HG03571 (cell line): ENCODE results near the gene TEX48.

Source experiments
- ATAC-seq: cut with Tn5 transposase; IDR thresholded peaks from one replicate; pipeline ENCODE4 v1.9.1; 2021; ENCODE audit not compliant: unreplicated experiment

Gene TEX48, protein sequence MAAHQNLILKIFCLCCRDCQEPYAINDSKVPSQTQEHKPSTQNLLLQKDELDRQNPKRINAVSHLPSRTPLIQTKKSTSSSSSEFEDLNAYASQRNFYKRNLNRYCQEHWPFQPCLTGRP

DNA sequence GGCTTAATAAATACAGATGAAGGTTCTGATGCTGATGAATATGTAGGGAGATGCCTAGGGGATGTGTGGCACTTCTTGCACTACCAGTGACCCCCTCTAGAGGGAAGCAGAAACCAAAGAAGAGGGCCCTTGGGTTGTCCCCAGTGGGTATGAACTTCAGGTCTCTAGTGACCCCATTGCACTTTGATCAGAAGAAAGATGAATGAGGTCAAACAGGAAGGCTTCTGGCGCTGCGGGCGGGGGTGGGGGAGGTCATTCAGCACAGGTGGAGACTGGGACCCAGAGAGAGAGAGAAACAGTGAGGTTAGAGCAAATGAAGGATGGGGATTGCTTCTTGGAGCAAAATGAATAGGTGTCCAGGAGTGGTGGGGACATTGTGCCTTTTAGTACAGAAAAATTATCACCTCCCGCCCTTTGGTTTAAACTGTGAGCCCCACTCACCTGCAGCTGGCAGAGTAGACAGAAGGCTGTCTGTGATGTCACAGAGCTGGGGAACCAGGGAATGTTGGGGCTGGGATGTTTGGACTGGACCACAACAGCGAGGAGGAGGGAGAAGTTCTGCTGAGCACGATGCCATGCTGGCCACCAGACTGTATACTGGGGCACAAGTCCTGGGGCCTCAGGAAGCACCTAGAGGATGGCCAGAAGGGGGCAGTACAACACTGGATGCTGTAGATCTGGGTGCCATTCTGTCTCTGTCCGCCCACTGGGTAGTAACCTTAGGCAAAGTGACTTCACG is at the start of gene TEX48:
TSS of gene TEX48 (minus strand) at position 599 of the 739 bp plus-strand sequence. CDS start 10,469 bp downstream, outside the sequence.
- ATAC-seq, result peak; percentile 79

DNA sequence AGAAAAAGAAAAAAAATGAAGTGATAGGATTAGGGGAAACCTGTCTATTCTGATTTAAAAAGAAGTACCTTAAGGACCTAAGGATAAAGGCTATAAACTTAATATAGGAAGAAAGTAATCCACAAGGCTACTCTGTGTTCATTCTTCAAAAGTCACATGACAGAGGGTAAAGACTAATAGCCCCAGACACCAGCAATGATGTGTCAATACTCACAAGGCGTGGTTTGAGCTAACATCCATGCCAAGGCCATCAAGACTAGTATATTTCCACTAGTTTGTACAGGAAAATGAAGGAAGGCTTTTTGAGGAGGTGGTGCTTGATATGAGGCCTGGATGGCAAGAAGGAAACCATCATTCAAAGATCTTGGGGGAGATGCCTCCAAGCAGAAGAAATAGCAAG is 49.7 kb upstream of the TEX48 start:
- ATAC-seq, result no peak

DNA sequence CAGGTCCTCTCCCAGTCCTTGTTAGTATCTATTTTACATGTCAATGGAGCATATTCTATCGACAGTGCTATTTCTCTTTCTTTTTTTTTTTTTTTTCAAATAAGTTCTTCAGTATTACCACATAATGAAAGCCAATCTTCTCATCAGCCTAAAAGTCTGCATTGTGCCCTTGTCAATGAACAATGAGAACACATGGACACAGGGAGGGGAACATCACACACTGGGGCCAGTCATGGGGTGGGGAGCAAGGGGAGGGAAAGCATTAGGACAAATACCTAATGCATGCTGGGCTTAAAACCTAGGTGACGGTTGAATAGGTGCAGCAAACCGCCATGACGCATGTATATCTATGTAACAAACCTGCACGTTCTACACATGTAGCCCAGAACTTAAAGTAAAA is 47.7 kb upstream of the TEX48 start:
- ATAC-seq, result no peak

DNA sequence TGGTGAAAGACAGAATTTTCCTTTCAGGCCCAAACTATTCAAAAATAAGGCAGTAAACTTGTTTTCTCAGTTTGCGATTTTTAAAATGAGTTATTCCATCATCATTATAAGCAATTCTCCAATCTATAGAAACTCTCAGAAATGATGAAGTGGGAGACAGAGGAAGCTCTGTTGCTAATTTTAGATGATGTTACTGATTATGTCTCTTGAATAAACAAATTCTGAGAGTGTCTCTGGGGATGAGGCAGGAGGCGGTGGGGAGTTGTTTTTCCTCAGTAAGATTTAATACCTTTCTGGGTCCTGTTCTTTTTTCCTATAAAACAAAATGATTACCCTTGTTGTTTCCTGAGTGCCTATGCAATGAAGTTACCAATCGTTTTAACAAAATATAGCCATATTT is 43.9 kb upstream of the TEX48 start:
- ATAC-seq, result no peak

DNA sequence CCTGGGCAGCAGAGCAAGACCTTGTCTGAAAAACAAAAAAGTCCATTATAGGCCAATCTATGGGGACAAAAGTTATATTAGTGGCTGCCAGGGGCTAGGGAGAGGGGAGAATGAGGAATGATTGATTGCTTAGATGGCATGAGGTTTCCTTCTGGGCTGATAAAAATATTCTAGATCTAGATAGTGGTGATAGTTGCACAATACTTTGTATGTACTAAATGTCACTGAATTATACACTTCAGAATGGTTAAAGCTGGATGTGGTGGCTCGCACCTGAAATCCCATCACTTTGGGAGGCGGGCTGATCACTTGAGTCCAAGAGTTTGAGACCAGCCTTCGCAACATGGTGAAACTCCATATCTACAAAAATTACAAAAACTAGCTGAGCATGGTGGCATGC is 42.8 kb upstream of the TEX48 start:
- no peak for ATAC-seq

DNA sequence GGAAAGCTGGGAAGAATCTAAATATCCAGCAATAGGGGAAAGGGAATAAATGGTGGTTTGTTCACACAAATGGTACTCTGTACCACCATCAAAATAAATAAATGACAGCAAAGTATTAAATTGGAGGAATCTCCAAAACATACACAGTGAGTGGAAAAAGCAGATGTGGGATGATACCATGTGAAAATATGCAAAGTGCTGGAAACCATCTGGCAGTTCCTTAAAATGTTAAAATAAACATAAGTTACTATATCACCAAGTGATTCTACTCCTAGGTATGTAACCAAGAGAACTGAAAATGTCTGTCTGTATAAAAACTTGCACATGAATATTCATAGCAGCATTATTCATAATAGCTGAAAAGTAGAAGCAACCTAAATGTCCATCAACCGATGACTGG is 41.9 kb upstream of the TEX48 start:
- ATAC-seq, result no peak

DNA sequence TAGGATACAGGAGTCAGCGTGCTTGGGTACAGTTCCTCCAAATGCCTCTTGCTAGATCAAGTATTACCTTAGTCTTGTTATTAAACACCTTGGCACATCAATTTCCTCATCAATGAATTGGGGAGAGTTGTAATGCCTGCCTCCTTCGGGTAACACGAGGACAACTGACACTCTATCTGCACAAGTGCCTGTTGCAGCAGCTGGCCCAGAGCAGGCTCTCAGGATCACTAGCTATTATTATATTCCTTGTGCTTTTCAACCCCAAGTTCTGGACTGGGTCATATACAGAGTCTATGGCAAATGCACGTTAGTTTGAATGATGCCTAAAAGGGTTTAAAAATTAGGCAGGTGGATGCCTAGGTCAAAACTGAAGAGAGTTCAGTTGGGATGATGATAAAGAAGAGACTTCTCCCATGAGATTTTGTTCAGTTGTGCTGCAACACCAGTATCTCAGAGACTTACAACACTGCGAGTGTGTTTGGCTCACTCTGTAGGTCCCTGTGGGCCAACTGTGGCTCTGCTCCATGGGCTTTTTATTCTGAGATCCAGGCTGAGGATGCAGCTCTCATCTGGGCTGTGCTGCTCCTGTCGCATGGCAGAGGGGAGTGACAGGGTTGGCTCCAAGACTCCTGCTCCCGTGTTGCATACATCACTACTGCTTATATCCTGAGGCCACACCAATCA is 41.1 kb upstream of the TEX48 start:
- ATAC-seq, result no peak

DNA sequence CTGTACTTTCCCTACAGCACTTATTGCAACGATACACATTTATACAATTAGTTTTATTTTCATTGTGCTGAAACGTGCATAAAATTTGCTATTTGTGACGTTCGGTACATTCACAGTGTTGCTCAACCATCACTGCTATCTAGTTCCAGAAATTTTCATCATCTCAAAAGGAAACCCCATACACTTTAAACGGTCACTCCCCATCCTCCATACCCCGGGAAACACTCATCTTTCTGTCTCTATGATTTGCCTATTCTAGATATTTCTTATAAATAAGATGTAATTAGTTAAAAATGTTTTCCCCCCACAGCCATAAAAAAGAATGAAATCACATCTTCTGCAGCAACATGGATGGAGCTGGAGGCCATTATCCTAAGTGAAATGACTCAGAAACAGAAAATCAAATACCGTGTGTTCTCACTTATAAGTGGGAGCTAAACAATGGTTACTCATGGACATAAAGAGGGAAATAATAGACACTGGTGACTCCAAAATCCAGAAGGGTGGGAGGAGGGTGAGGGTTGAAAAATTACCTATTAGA is 40.2 kb upstream of the TEX48 start:
- no peak for ATAC-seq

DNA sequence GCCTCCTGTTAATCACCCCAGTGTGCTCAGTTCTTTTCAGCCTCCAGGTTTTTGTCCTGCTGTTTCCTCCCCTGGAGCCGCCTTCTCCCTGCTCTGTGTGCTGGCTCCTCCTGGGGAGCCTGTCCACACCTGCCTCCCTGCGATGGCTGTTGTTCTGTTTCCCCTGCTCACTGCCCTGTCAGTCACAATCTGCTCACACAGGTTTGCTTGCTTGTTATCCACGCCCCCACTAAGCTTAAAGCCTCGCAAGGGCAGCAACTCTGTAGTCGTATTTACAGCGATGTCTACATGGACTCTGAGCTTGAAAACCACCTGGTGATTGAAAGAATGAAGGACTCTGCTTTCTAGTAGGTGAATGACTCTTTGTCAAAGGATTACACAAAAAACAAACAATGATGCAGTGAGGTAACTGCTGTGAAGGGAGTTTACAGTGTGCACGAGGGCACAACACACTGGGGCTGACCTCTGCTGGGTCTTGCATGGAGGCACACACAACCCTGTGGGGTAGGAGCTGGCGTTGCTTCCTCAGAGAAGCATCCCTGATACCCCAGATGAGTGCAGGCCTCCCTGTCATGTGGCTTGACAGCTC is 39.6 kb upstream of the TEX48 start:
- no peak for ATAC-seq

DNA sequence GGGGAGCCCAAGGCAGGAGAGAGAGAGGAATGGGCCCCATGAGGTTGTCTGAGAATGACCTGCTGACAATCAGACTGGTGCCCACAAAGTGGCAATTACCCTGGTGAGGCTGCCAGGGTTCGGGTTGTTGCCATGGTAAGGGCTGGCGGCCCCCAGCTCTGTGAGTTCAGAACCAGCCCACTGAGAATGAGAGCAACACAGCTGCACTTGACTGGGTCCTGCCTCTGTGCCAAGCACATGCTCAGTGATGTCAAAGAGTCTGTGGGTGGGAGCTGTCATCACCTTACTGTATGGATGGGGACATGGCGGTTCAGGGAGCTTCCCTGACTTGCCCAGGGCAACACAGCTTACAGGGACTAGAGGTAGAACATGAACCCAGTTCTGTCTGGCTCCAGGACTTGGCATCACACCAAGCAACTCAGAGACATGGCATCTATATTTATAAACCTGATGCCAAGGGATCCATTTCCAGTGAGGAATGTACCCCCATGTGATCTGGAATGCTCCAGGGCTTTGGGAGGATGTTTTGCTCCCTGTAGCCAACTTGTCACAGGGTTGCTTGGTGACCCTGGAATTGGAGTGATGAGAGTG is 38.2 kb upstream of the TEX48 start:
- no peak for ATAC-seq

DNA sequence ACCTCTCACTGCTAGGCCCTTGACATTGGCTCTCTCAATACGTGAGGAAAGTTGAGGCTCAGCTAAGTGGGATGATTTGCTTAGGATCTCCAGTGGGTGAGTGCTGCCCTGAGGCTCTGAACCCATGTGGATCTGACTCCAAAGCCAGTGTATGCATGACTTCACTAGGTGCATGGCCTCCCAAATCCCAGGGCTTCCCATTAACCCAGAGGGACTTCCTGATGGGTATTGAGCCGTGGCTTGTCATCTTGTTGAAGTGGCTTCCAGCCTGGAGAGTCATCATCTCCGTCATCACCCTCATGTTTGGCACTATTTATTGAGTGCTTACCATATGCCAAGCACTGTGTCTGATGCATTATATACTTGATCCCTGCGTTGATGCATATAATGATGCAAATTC is 37.3 kb upstream of the TEX48 start:
- no peak for ATAC-seq

DNA sequence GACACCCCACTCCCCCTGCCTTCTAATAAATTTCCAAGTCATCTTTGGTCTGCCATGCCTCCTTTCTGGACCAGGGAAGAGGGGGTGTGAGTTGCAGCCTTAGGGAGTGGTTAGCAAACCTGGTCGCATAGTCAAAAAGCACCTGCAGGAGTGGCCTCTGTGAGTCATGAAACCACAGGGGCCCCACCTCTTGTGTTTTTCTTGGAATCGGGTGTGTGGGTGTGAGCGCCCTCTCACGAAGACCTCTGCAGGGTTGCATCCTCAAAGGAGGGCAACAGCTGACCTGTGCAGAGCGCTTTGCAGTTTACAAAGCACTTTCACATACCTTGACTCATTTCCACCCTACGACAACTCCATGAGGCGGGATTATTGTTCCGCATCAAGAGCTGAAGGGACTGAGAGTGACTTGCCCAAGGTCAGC is 36.8 kb upstream of the TEX48 start:
- no peak for ATAC-seq

DNA sequence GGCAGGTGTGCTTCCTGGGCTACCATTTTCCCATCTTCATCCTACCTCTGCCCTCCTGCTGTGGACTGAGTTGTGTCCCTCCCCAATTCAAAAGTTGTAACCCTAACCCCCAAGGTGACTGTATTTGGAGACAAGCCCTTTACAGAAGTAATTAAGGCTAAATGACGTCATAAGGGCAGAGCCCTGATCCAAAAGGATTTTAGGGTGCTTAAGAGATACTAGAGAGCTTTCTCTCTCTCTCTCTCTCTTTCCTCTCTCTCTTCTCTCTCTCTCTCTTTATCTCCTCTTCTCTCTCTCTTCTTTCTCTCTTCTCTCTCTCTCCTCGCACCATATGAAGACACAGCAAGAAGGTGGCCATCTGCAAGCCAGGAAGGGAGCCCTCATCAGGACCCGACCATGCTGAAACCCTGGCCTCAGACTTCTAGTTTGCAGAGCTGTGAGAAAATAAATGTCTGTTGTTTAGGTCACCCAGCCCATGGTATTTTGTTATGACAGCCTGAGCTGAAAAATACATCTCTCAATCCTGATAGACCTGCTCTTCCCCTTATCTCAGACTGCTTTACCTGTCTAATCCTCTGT is 36.0 kb upstream of the TEX48 start:
- ATAC-seq, result no peak

DNA sequence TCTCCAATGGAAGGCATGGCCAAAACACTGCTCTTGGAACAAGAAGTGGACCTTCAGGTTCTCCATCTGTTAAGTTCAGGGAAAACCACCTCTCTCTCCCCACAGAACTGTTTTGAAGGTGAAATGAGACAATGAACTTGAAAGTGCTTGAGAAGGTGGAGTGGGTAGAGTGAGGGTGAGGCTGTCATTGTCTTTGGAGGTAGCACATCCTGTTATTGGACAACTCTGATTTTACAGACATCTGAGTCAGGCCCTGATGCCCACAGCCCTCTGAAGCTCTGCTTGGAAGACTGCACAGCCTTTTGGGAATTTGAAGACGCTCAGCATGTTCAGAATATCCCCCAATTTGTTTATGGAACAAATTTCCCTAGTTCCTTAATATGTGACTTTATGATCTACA is 27.6 kb upstream of the TEX48 start:
- no peak for ATAC-seq

DNA sequence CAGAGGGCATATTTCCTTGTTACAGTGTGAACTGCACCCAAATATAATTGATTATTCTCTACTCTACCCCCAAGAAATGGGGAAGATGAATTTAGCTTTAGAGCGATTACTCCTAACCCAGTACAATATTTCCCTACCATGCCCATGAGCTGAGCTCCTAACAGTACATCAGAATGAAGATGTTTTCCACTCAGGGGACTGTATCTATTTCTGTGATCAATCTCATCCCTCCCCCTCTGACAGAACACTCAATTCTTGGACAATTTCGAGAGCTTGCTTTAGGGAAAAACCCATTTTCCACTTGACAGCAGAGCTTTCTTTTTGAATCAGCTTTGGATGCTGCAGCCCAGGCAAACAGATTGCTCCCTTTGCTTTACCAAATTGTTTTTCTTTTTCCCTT is 24.7 kb upstream of the TEX48 start:
- no peak for ATAC-seq

DNA sequence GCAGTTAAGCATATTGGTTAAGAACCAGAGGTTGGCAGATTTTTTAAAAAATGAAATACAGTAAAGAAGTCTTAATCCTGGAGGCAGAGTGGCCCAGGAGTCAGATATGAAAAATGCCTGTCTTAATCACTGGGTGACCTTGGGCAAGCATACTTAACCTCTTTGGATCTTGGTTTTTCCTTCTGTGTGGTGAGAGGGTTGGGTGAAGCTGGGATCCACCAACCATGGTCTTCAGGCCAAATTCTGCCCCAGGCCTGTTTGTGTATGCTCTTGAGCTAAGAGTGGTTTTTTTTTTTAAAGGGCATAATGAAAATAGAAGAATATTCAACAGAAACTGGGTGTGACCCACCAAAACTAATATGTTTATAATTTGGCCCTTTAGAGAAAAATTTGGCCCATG is 20.0 kb upstream of the TEX48 start:
- ATAC-seq, result no peak

DNA sequence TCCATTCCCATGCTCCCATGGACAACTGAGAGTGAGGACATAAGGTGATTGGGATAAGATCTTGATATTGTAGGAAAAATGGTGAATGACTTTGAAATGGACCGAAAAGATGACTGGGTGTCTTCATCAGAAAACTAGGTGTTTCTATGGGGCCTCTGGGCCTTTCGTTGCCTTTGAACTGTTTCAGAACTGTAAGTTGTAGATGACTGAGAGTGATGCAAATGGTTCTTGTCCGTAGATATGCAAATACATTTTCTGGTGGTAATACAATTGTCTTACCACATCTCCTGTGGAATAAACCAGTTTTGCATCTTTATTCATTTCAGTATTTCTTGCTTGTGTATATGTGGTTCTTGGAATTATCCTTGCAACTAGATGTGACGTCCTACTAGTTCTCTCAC is 16.0 kb upstream of the TEX48 start:
- ATAC-seq, result no peak

DNA sequence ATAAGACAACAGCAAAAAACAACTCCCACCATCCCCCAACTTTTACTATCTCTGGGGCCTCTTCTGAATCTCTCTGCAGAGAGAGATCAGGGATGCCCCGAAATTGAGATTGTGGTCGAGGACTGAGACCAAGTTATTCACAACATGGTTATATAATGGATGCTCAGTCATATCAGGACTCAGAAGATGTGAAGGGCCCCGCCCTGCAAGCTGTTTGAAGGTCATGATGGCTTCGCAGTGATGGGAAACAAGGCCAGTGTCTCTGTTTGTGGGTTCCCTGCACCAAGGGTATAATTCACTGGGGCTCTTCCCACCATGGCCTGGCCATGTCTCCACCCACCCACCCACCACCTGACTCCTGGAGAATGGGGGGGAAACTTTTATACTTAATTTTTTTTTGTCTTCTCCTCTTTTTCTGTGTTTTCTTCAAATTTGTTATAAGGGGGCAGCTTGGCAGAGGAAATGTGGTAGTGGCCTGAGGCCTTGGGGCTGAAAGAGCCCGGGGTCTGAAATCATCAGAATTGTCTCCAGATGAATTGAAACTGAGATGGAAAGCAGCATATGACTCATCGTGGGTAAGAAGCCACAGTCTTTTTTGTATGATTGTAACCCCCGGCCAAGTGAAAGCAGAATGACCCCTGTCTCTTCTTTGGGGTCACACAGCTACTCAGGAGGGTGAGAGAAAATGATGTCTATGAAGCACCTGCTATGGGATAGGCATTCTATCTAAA is 15.0 kb upstream of the TEX48 start:
- peak; percentile 65 for ATAC-seq

DNA sequence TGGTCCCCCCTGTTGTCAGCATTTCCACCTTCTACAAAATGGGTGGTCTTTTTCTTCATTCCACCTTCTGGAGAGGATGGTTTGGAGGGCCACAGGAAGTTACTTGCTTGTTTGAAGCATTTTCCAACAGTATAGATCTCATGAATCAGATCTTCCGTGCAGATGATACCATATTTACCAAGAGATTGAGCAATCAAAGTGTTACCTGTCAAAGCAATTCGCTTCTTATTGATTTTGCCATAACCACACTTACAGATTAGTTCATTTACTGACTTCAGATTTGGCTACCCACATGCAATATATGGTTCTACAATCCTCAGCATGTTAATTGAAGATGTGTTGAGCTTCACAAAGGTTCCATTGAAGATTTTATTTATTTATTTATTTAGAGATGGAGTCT is 14.0 kb upstream of the TEX48 start:
- ATAC-seq, result no peak

DNA sequence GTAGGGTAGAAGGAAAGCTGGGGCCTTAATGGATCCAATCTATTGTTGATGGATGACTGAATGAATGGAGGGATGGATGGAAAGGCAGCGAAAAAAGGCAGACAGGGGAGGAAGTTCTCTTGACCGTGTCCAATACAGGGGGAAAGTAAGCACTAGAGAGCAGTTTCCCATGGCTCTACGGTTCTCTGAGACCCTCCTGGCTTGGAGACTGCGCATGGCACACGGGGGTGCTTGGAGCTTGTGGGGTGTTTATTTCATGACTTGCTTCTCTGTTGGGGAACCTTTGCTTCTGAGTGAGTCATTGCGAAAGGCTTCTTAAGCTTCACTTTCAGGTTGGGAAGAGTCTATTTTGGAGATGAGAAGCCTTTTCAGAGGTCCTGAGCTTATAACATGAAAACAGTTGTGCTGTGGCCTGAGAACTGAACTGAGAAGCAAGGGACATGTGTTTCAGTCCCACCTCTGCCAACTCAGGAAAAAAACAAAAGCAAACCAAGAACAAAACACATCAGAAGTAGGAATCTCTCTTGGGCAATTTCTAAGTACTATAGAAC is 12.8 kb upstream of the TEX48 start:
- peak; percentile 34 for ATAC-seq
